Activated T-helper 17 cell treated with anti-CD3 and anti-CD28 coated beads, Interleukin-2, amount 50 U/mL, for 72 hours (primary cell): ENCODE data around the gene NSD2. TPM values are rescaled to one million over a fixed set of nuclear protein-coding genes. Genes with fewer than 3 reads are reported as not detected.
"Not testable (repeated sequence)": the region's sequence is repeated elsewhere in the genome, so short reads cannot be mapped to it uniquely, and the experiment has no call there.

Experiments
- ATAC-seq: fragments of 150-1000 bp; cut with Tn5 transposase; replicated peaks from 2 replicates; pipeline ENCODE4 v1.10.0; 2021; ENCODE audit warnings: mild to moderate bottlenecking, moderate library complexity
- H3K27ac Mint-ChIP-seq: one replicate; pipeline ENCODE4 v1.8.0; 2022; ENCODE audit warnings: mixed read lengths
- H3K27me3 Mint-ChIP-seq: one replicate; pipeline ENCODE4 v1.8.0; 2022; ENCODE audit warnings: mixed read lengths
- H3K36me3 Mint-ChIP-seq: one replicate; pipeline ENCODE4 v1.8.0; 2022; ENCODE audit warnings: low read depth, mild to moderate bottlenecking, mixed read lengths
- H3K4me1 Mint-ChIP-seq: one replicate; pipeline ENCODE4 v1.8.0; 2022; ENCODE audit warnings: mixed read lengths
- H3K4me3 Mint-ChIP-seq: one replicate; pipeline ENCODE4 v1.8.0; 2022; ENCODE audit warnings: mild to moderate bottlenecking, mixed read lengths
- H3K9me3 Mint-ChIP-seq: one replicate; pipeline ENCODE4 v1.8.0; 2022; ENCODE audit warnings: mixed read lengths
- total RNA-seq, 2 donors: library from RNA; stranded (reverse); gene quantifications; one replicate each; pipeline ENCODE4 v1.2.3, GENCODE V29; 2022

The NSD2 gene
- total RNA-seq, 2 donors from 2014 or later, result 187 to 239 TPM

- not testable (repeated sequence) for ATAC-seq, H3K36me3 Mint-ChIP-seq, H3K4me1 Mint-ChIP-seq, H3K9me3 Mint-ChIP-seq, H3K27ac Mint-ChIP-seq, H3K4me3 Mint-ChIP-seq
- H3K27me3 Mint-ChIP-seq, result peaks cover 48% of the 10 kb centered on the region
These were observed 150.3 kb downstream of the NSD2 start for GRCh38 chr4:2021358-2022018.

GRCh38 chr4:2024683-2025082 is 153.5 kb downstream of the NSD2 start:
- H3K4me1 Mint-ChIP-seq, result no peaks in the 10 kb centered on the region
- H3K27ac Mint-ChIP-seq, result no peak overlapping the region
- H3K9me3 Mint-ChIP-seq, result no peaks in the 10 kb centered on the region
- H3K4me3 Mint-ChIP-seq, result no peak overlapping the region
- no peaks in the 10 kb centered on the region for H3K36me3 Mint-ChIP-seq
- ATAC-seq, result no peak
- peaks cover 47% of the 10 kb centered on the region for H3K27me3 Mint-ChIP-seq

- H3K27me3 Mint-ChIP-seq, result peaks cover 45% of the 10 kb centered on the region
- H3K4me3 Mint-ChIP-seq, result no peak overlapping the region
- H3K36me3 Mint-ChIP-seq, result no peaks in the 10 kb centered on the region
- no peaks in the 10 kb centered on the region for H3K9me3 Mint-ChIP-seq
- no peaks in the 10 kb centered on the region for H3K4me1 Mint-ChIP-seq
- ATAC-seq, result no peak
- no peak overlapping the region for H3K27ac Mint-ChIP-seq
These were observed 154.6 kb downstream of the NSD2 start for GRCh38 chr4:2025817-2026216.

- H3K27me3 Mint-ChIP-seq, result peaks cover 37% of the 10 kb centered on the region
- ATAC-seq, H3K4me3 Mint-ChIP-seq, H3K4me1 Mint-ChIP-seq, H3K36me3 Mint-ChIP-seq, H3K27ac Mint-ChIP-seq, H3K9me3 Mint-ChIP-seq: not testable (repeated sequence)
These were observed 155.9 kb downstream of the NSD2 start for GRCh38 chr4:2027120-2027519.

GRCh38 chr4:2031161-2031560 is 160.0 kb downstream of the NSD2 start:
- H3K4me1 Mint-ChIP-seq, result not testable (repeated sequence)

More at GRCh38 chr4:2031161-2031560, 160.0 kb downstream of the NSD2 start:
- not testable (repeated sequence) for H3K27ac Mint-ChIP-seq, H3K4me3 Mint-ChIP-seq, H3K9me3 Mint-ChIP-seq, H3K36me3 Mint-ChIP-seq, ATAC-seq
- peaks cover 24% of the 10 kb centered on the region for H3K27me3 Mint-ChIP-seq

Other genes starting within 250 kb of the NSD2 start
- gene FAM53A, start 187.1 kb upstream of the NSD2 start, total RNA-seq, result 1 to 10 TPM; 1.8 to 2.6 TPM
- 100 to 1,000 TPM in 1 of 2 donors, 10 to 100 TPM in 1; 68.2 to 132 TPM for gene SLBP, start 159.1 kb upstream of the NSD2 start, total RNA-seq
- 10 to 100 TPM; 15.7 to 16.0 TPM for gene TMEM129, start 150.1 kb upstream of the NSD2 start, total RNA-seq
- 100 to 1,000 TPM; 151 to 204 TPM for gene TACC3, start 149.9 kb upstream of the NSD2 start, total RNA-seq
- gene FGFR3, start 78.1 kb upstream of the NSD2 start, total RNA-seq, result under 1 TPM in 1 of 2 donors, not detected in 1; 0.05 TPM
- 10 to 100 TPM; 21.3 to 71.0 TPM for gene LETM1, start 15.2 kb upstream of the NSD2 start, total RNA-seq
- gene NELFA, start 137.6 kb downstream of the NSD2 start, total RNA-seq, result 10 to 100 TPM; 40.8 to 42.7 TPM
- under 1 TPM in 1 of 2 donors, not detected in 1; 0.22 TPM for gene NAT8L, start 187.9 kb downstream of the NSD2 start, total RNA-seq